ENCODE measurements around the gene FMN2. TPM values are rescaled to one million over a fixed set of nuclear protein-coding genes. Genes with fewer than 3 reads are reported as not detected.

The FMN2 gene
- total RNA-seq, 4 donors from 2014 or later = 0.11 to 0.89 TPM; not detected in 2

- no peaks in the 10 kb centered on the region for H3K9me3 ChIP-seq
- 85% methylated on average over 3 of the region's 3 CpGs for WGBS
- H3K27ac ChIP-seq = no peak overlapping the region
- H3K4me3 ChIP-seq = no peak overlapping the region
- DNase-seq (ENCODE audit: low spot score in 2 of 2) = no peak
- H3K27me3 ChIP-seq = no peaks in the 10 kb centered on the region
- no peaks in the 10 kb centered on the region for H3K36me3 ChIP-seq
- TF ChIP-seq POLR2A (IDR thresholded peaks at IDR 0.05) = no peak
- TF ChIP-seq CTCF (IDR thresholded peaks at IDR 0.05) = no peak
- TF ChIP-seq POLR2AphosphoS5 (IDR thresholded peaks at IDR 0.05) = no peak
- no peaks in the 10 kb centered on the region for H3K4me1 ChIP-seq
Observed at GRCh38 chr1:240462277-240462676, 370.6 kb downstream of the FMN2 start.

- Histone ChIP-seq H3K27me3 (no peaks in the 10 kb centered on the region), H3K36me3 (no peaks in the 10 kb centered on the region), H3K4me3 (no peak overlapping the region), H3K4me1 (no peaks in the 10 kb centered on the region), H3K27ac (no peak overlapping the region), H3K9me3 (no peaks in the 10 kb centered on the region)
- DNase-seq (ENCODE audit: low spot score in 2 of 2) = no peak
- WGBS = 74% methylated on average over 7 of the region's 7 CpGs
- TF ChIP-seq EP300 (IDR thresholded peaks at IDR 0.05) (no peak), CTCF (IDR thresholded peaks at IDR 0.05) (no peak), POLR2AphosphoS5 (IDR thresholded peaks at IDR 0.05) (no peak), POLR2A (IDR thresholded peaks at IDR 0.05) (no peak)
Observed at GRCh38 chr1:240462766-240463395, 371.2 kb downstream of the FMN2 start.

GRCh38 chr1:240464099-240464498 is 372.4 kb downstream of the FMN2 start:
- Histone ChIP-seq H3K4me3 (no peak overlapping the region), H3K27ac (no peak overlapping the region), H3K9me3 (no peaks in the 10 kb centered on the region), H3K36me3 (no peaks in the 10 kb centered on the region), H3K4me1 (no peaks in the 10 kb centered on the region), H3K27me3 (no peaks in the 10 kb centered on the region)
- no peak for DNase-seq (ENCODE audit: low spot score in 2 of 2)
- TF ChIP-seq EP300 (IDR thresholded peaks at IDR 0.05) (no peak), POLR2AphosphoS5 (IDR thresholded peaks at IDR 0.05) (no peak), POLR2A (IDR thresholded peaks at IDR 0.05) (no peak), CTCF (IDR thresholded peaks at IDR 0.05) (no peak)
- WGBS = 93% methylated on average over 2 of the region's 2 CpGs

- TF ChIP-seq EP300 (IDR thresholded peaks at IDR 0.05) (no peak), CTCF (IDR thresholded peaks at IDR 0.05) (no peak)
- 53% methylated on average over 6 of the region's 6 CpGs for WGBS
- Histone ChIP-seq H3K4me1 (no peaks in the 10 kb centered on the region), H3K9me3 (no peaks in the 10 kb centered on the region), H3K27ac (no peak overlapping the region), H3K36me3 (no peaks in the 10 kb centered on the region), H3K27me3 (no peaks in the 10 kb centered on the region), H3K4me3 (no peak overlapping the region)
- no peak for DNase-seq (ENCODE audit: low spot score in 2 of 2)
Observed at GRCh38 chr1:240465531-240465940, 373.9 kb downstream of the FMN2 start.

GRCh38 chr1:240466509-240466908 is 374.8 kb downstream of the FMN2 start:
- no peaks in the 10 kb centered on the region for H3K36me3 ChIP-seq
- no peak overlapping the region for H3K4me3 ChIP-seq
- no peak overlapping the region for H3K27ac ChIP-seq
- no peak for DNase-seq (ENCODE audit: low spot score in 2 of 2)
- no peaks in the 10 kb centered on the region for H3K9me3 ChIP-seq
- no peaks in the 10 kb centered on the region for H3K4me1 ChIP-seq
- TF ChIP-seq POLR2A (IDR thresholded peaks at IDR 0.05) = no peak
- no peak for TF ChIP-seq EP300 (IDR thresholded peaks at IDR 0.05)
- no peak for TF ChIP-seq POLR2AphosphoS5 (IDR thresholded peaks at IDR 0.05)
- no peak for TF ChIP-seq CTCF (IDR thresholded peaks at IDR 0.05)
- 81% methylated on average over 4 of the region's 4 CpGs for WGBS
- no peaks in the 10 kb centered on the region for H3K27me3 ChIP-seq
